Transverse colon (tissue), 4 donors: ENCODE results near the gene ATE1.

ENCODE experiments used
- POLR2A ChIP-seq: fragments of 450-650 bp; IDR thresholded peaks from one replicate; pipeline ENCODE4 v1.6.1; 2016; ENCODE audit warnings: antibody characterized with exemption, mild to moderate bottlenecking, moderate library complexity
- POLR2AphosphoS5 ChIP-seq, 3 donors: sonication (generic); formaldehyde crosslinking; IDR thresholded peaks; one replicate each; pipeline ENCODE4 v1.6.1; 2016; ENCODE audit warnings: antibody characterized with exemption in 3 of 3
- TF ChIP-seq, protein P1 (sequence below), 5 experiments: fragments of 200-600 bp in 3 of 5; fragments of 450-650 bp in 2 of 5; sonication (generic) in 3 of 5; IDR thresholded peaks; 1 replicate in 2 of 5; 2 replicates in 3 of 5; pipeline ENCODE4 v1.5.1; 2016 to 2017; ENCODE audit warnings: antibody characterized with exemption in 5 of 5, inconsistent platforms in 3 of 5, mild to moderate bottlenecking in 2 of 5, moderate library complexity in 1 of 5

DNA sequence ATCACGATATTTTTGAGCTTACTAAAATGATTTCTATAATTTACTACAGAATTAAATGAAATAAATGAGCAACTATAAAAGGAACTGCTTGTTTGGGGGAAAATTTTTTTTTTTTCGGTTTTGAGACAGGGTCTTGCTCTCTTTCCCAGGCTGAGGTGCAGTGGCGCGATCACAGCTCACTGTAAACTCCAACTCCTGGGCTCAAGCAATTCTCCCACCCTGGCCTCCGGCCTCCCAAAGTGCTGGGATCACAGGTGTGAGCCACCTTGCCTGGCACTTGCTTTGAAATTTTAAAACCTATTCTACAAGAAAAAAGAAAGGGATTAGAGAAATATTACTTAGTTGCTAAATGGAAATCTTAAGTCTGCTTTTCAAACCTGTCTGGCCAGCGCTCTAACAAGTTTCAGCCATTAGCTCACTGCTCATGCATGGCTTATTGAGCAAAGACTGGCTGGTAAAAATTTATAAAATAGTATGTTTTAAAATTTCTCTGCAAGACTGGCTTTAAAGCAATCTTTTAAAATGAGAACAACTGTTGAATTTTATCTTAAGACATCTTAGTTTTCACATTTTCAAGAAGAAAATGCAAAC lies 144.0 kb downstream of the ATE1 start:
- TF ChIP-seq, protein P1, sequence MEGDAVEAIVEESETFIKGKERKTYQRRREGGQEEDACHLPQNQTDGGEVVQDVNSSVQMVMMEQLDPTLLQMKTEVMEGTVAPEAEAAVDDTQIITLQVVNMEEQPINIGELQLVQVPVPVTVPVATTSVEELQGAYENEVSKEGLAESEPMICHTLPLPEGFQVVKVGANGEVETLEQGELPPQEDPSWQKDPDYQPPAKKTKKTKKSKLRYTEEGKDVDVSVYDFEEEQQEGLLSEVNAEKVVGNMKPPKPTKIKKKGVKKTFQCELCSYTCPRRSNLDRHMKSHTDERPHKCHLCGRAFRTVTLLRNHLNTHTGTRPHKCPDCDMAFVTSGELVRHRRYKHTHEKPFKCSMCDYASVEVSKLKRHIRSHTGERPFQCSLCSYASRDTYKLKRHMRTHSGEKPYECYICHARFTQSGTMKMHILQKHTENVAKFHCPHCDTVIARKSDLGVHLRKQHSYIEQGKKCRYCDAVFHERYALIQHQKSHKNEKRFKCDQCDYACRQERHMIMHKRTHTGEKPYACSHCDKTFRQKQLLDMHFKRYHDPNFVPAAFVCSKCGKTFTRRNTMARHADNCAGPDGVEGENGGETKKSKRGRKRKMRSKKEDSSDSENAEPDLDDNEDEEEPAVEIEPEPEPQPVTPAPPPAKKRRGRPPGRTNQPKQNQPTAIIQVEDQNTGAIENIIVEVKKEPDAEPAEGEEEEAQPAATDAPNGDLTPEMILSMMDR (IDR thresholded peaks at IDR 0.05) = no peak
- TF ChIP-seq POLR2A (no peak), POLR2AphosphoS5 (IDR thresholded peaks at IDR 0.05) (no peak)
